HG03025 (cell line): ENCODE data around the gene HS6ST2.

ENCODE experiments used
- ATAC-seq: cut with Tn5 transposase; IDR thresholded peaks from one replicate; pipeline ENCODE4 v1.9.1; 2021; ENCODE audit warnings: mild to moderate bottlenecking, moderate library complexity; ENCODE audit not compliant: unreplicated experiment, low FRiP score

HS6ST2 gene

GRCh38 chrX:132809581-132809980 lies 148.8 kb downstream of the HS6ST2 start:
- no peak for ATAC-seq

- no peak for ATAC-seq
Observed at GRCh38 chrX:132807411-132808030, 150.9 kb downstream of the HS6ST2 start.

GRCh38 chrX:132802033-132802432 lies 156.4 kb downstream of the HS6ST2 start:
- no peak for ATAC-seq

- ATAC-seq: no peak
Observed at GRCh38 chrX:132795181-132795580, 163.2 kb downstream of the HS6ST2 start.

- no peak for ATAC-seq
Observed at GRCh38 chrX:132791714-132792113, 166.7 kb downstream of the HS6ST2 start.

- ATAC-seq: no peak
Observed at GRCh38 chrX:132790329-132790728, 168.1 kb downstream of the HS6ST2 start.

- no peak for ATAC-seq
Observed at GRCh38 chrX:132786217-132786616, 172.2 kb downstream of the HS6ST2 start.

- ATAC-seq: no peak
Observed at GRCh38 chrX:132778917-132779316, 179.5 kb downstream of the HS6ST2 start.

GRCh38 chrX:132776486-132777210 lies 181.8 kb downstream of the HS6ST2 start:
- ATAC-seq: no peak

GRCh38 chrX:132775263-132775823 lies 183.1 kb downstream of the HS6ST2 start:
- no peak for ATAC-seq

GRCh38 chrX:132774010-132774714 lies 184.3 kb downstream of the HS6ST2 start:
- no peak for ATAC-seq

- ATAC-seq: no peak
Observed at GRCh38 chrX:132769609-132770008, 188.8 kb downstream of the HS6ST2 start.

- ATAC-seq: no peak
Observed at GRCh38 chrX:132766452-132766851, 192.0 kb downstream of the HS6ST2 start.

- no peak for ATAC-seq
Observed at GRCh38 chrX:132763528-132763927, 194.9 kb downstream of the HS6ST2 start.

- no peak for ATAC-seq
Observed at GRCh38 chrX:132758759-132759158, 199.7 kb downstream of the HS6ST2 start.

- no peak for ATAC-seq
Observed at GRCh38 chrX:132757066-132757623, 201.3 kb downstream of the HS6ST2 start.

- ATAC-seq: no peak
Observed at GRCh38 chrX:132756439-132756838, 202.0 kb downstream of the HS6ST2 start.

- ATAC-seq: no peak
Observed at GRCh38 chrX:132751063-132751690, 207.3 kb downstream of the HS6ST2 start.

- ATAC-seq: no peak
Observed at GRCh38 chrX:132750331-132751062, 207.9 kb downstream of the HS6ST2 start.

GRCh38 chrX:132749406-132749805 lies 209.0 kb downstream of the HS6ST2 start:
- ATAC-seq: no peak
